Neural cell (in vitro differentiated cells): ENCODE results near the gene KCNIP3. TPM values are rescaled to one million over a fixed set of nuclear protein-coding genes. Genes with fewer than 3 reads are reported as not detected.

Source experiments
- H2AFZ ChIP-seq: fragments of 200-600, 300-800 bp; sonication (generic), shearing (Covaris generic); 2 replicates; pipeline ENCODE4 v1.6.0; 2014; ENCODE audit warnings: low read depth, mild to moderate bottlenecking, antibody characterized with exemption, low read length, moderate library complexity
- H3F3A ChIP-seq: fragments of 200-600 bp; shearing (Covaris generic); 2 replicates; pipeline ENCODE4 v1.6.1; 2016; ENCODE audit warnings: mild to moderate bottlenecking, moderate library complexity, mixed read lengths, antibody characterized with exemption, low read length; ENCODE audit not compliant: insufficient read depth, poor library complexity, severe bottlenecking
- H3K27ac ChIP-seq: fragments of 200-600, 300-800 bp; sonication (generic), shearing (Covaris generic); 2 replicates; pipeline ENCODE4 v1.5.1; 2014; ENCODE audit warnings: mild to moderate bottlenecking, low read length, moderate library complexity
- H3K27me3 ChIP-seq: fragments of 300-800, 200-600 bp; sonication (generic), shearing (Covaris generic); 2 replicates; pipeline ENCODE4 v1.6.0; 2014; ENCODE audit warnings: mild to moderate bottlenecking, low read depth, low read length, moderate library complexity; ENCODE audit not compliant: insufficient read depth
- H3K36me3 ChIP-seq: fragments of 300-800, 200-600 bp; sonication (generic), shearing (Covaris generic); 2 replicates; pipeline ENCODE4 v1.5.1; 2014; ENCODE audit warnings: mild to moderate bottlenecking, antibody characterized with exemption, low read length, moderate library complexity; ENCODE audit not compliant: insufficient read depth
- H3K4me2 ChIP-seq: fragments of 300-800, 200-600 bp; sonication (generic), shearing (Covaris generic); 2 replicates; pipeline ENCODE4 v1.6.0; 2014; ENCODE audit warnings: mild to moderate bottlenecking, low read length
- H3K4me3 ChIP-seq: fragments of 300-800, 200-600 bp; sonication (generic), shearing (Covaris generic); 2 replicates; pipeline ENCODE4 v1.5.1; 2014; ENCODE audit warnings: mild to moderate bottlenecking, low read length, moderate library complexity
- H3K79me2 ChIP-seq: fragments of 200-600 bp; shearing (Covaris generic); replicated peaks from 2 replicates; pipeline ENCODE4 v1.6.0; 2014; ENCODE audit warnings: mild to moderate bottlenecking, low read length, moderate library complexity; ENCODE audit not compliant: insufficient read depth
- H3K9ac ChIP-seq: fragments of 300-800, 200-600 bp; sonication (generic), shearing (Covaris generic); 2 replicates; pipeline ENCODE4 v1.6.1; 2016; ENCODE audit warnings: mild to moderate bottlenecking, low read length, mixed read lengths
- H3K9me2 ChIP-seq: fragments of 200-600 bp; shearing (Covaris generic); 2 replicates; pipeline ENCODE4 v1.6.1; 2016; ENCODE audit warnings: mild to moderate bottlenecking, low read length, mixed read lengths; ENCODE audit not compliant: insufficient read depth
- H3K9me3 ChIP-seq: fragments of 200-600, 300-800 bp; sonication (generic), shearing (Covaris generic); 2 replicates; pipeline ENCODE4 v1.6.1; 2016; ENCODE audit warnings: mild to moderate bottlenecking, mixed run types, low read length, moderate library complexity, mixed read lengths
- H4K20me1 ChIP-seq: fragments of 200-600 bp; shearing (Covaris generic); 2 replicates; pipeline ENCODE4 v1.6.1; 2016; ENCODE audit warnings: mild to moderate bottlenecking, mixed run types; ENCODE audit not compliant: insufficient read depth
- EP300 ChIP-seq: fragments of 450-650 bp; conservative IDR thresholded peaks from 2 replicates; pipeline ENCODE4 v1.6.1; 2014; ENCODE audit warnings: antibody characterized with exemption, mild to moderate bottlenecking, moderate library complexity; ENCODE audit not compliant: poor library complexity, severe bottlenecking
- EZH2 ChIP-seq: fragments of 200-600, 300-800 bp; shearing (Covaris generic), sonication (generic); IDR thresholded peaks from 2 replicates; pipeline ENCODE4 v1.6.1; 2014; ENCODE audit warnings: antibody characterized with exemption, low read length, borderline replicate concordance, mild to moderate bottlenecking; ENCODE audit not compliant: insufficient read depth, poor library complexity, severe bottlenecking
- MXI1 ChIP-seq: fragments of 450-650 bp; conservative IDR thresholded peaks from 2 replicates; pipeline ENCODE4 v1.6.1; 2014; ENCODE audit warnings: antibody characterized with exemption, mild to moderate bottlenecking; ENCODE audit not compliant: poor library complexity, severe bottlenecking
- POLR2AphosphoS5 ChIP-seq: IDR thresholded peaks from 2 replicates; pipeline ENCODE4 v1.6.1; 2012
- RAD21 ChIP-seq: fragments of 450-650 bp; conservative IDR thresholded peaks from 2 replicates; pipeline ENCODE4 v1.6.1; 2014; ENCODE audit warnings: antibody characterized with exemption, mild to moderate bottlenecking, moderate library complexity
- SMC3 ChIP-seq: fragments of 450-650 bp; conservative IDR thresholded peaks from 2 replicates; pipeline ENCODE4 v1.6.1; 2014; ENCODE audit warnings: antibody characterized with exemption, mild to moderate bottlenecking, moderate library complexity; ENCODE audit not compliant: poor library complexity
- TAF1 ChIP-seq: IDR thresholded peaks from 2 replicates; pipeline ENCODE4 v1.6.1; 2012; ENCODE audit warnings: low read depth
- polyA plus RNA-seq: library from polyadenylated mRNA; depleted of rRNA; stranded (reverse); fragments of >200 nt; gene quantifications from 2 replicates; pipeline ENCODE4 v1.2.3, GENCODE V29; 2014
- TF ChIP-seq, protein P1 (sequence below): fragments of 450-650 bp; IDR thresholded peaks from 2 replicates; pipeline ENCODE4 v1.5.1; 2014; ENCODE audit warnings: antibody characterized with exemption, mild to moderate bottlenecking, moderate library complexity; ENCODE audit not compliant: poor library complexity, severe bottlenecking
- TF ChIP-seq, protein P2 (sequence below): IDR thresholded peaks from 2 replicates; pipeline ENCODE4 v1.6.1; 2012; ENCODE audit warnings: borderline replicate concordance

The KCNIP3 gene
- polyA plus RNA-seq, 1 donor from 2014 or later: not detected

DNA sequence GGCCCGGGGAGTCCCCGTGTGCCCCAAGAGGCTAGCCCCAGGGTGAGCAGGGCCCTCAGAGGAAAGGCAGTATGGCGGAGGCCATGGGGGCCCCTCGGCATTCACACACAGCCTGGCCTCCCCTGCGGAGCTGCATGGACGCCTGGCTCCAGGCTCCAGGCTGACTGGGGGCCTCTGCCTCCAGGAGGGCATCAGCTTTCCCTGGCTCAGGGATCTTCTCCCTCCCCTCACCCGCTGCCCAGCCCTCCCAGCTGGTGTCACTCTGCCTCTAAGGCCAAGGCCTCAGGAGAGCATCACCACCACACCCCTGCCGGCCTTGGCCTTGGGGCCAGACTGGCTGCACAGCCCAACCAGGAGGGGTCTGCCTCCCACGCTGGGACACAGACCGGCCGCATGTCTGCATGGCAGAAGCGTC is 88.4 kb downstream of the KCNIP3 start:
- Histone ChIP-seq H3K27ac (no peak overlapping the region), H3K79me2 (no peaks in the 10 kb centered on the region), H3F3A (no peaks in the 10 kb centered on the region), H3K9me3 (no peaks in the 10 kb centered on the region), H3K27me3 (no peaks in the 10 kb centered on the region), H3K4me3 (no peak overlapping the region), H3K9ac (no peak overlapping the region), H3K9me2 (no peaks in the 10 kb centered on the region), H3K36me3 (no peaks in the 10 kb centered on the region), H3K4me2 (no peak overlapping the region), H4K20me1 (no peaks in the 10 kb centered on the region), H2AFZ (no peak overlapping the region)
- TF ChIP-seq POLR2AphosphoS5: no peak
- TF ChIP-seq, protein P1, sequence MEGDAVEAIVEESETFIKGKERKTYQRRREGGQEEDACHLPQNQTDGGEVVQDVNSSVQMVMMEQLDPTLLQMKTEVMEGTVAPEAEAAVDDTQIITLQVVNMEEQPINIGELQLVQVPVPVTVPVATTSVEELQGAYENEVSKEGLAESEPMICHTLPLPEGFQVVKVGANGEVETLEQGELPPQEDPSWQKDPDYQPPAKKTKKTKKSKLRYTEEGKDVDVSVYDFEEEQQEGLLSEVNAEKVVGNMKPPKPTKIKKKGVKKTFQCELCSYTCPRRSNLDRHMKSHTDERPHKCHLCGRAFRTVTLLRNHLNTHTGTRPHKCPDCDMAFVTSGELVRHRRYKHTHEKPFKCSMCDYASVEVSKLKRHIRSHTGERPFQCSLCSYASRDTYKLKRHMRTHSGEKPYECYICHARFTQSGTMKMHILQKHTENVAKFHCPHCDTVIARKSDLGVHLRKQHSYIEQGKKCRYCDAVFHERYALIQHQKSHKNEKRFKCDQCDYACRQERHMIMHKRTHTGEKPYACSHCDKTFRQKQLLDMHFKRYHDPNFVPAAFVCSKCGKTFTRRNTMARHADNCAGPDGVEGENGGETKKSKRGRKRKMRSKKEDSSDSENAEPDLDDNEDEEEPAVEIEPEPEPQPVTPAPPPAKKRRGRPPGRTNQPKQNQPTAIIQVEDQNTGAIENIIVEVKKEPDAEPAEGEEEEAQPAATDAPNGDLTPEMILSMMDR: no peak
- TF ChIP-seq MXI1: no peak
- TF ChIP-seq SMC3: no peak
- TF ChIP-seq RAD21: no peak
- no peak for TF ChIP-seq EZH2
- TF ChIP-seq EP300: no peak

DNA sequence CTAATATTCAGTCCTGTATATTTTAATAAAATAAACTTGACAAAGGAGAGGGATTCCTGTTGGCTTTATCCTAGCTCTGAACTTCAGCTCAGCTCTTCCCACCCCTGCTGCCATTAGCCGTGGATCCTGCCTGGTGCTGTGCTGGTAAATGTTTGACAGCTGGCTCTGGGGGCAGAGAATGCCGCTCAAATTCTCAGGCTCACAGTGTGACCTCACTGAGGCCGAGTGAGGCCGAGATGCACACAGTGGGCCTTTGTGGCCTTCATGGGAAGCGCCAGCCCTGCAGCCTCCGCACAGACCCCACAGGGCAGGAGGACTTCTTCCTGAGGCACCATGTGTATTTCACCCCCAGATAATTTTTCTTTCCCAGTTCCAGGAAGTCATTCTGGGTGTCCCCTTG is 88.9 kb downstream of the KCNIP3 start:
- no peaks in the 10 kb centered on the region for H4K20me1 ChIP-seq
- no peak overlapping the region for H3K4me3 ChIP-seq
- no peaks in the 10 kb centered on the region for H3F3A ChIP-seq
- H3K36me3 ChIP-seq: no peaks in the 10 kb centered on the region
- H3K9ac ChIP-seq: no peak overlapping the region
- no peak overlapping the region for H2AFZ ChIP-seq
- no peak overlapping the region for H3K4me2 ChIP-seq
- no peaks in the 10 kb centered on the region for H3K79me2 ChIP-seq
- no peak for TF ChIP-seq EZH2
- TF ChIP-seq SMC3: no peak
- TF ChIP-seq, protein P2, sequence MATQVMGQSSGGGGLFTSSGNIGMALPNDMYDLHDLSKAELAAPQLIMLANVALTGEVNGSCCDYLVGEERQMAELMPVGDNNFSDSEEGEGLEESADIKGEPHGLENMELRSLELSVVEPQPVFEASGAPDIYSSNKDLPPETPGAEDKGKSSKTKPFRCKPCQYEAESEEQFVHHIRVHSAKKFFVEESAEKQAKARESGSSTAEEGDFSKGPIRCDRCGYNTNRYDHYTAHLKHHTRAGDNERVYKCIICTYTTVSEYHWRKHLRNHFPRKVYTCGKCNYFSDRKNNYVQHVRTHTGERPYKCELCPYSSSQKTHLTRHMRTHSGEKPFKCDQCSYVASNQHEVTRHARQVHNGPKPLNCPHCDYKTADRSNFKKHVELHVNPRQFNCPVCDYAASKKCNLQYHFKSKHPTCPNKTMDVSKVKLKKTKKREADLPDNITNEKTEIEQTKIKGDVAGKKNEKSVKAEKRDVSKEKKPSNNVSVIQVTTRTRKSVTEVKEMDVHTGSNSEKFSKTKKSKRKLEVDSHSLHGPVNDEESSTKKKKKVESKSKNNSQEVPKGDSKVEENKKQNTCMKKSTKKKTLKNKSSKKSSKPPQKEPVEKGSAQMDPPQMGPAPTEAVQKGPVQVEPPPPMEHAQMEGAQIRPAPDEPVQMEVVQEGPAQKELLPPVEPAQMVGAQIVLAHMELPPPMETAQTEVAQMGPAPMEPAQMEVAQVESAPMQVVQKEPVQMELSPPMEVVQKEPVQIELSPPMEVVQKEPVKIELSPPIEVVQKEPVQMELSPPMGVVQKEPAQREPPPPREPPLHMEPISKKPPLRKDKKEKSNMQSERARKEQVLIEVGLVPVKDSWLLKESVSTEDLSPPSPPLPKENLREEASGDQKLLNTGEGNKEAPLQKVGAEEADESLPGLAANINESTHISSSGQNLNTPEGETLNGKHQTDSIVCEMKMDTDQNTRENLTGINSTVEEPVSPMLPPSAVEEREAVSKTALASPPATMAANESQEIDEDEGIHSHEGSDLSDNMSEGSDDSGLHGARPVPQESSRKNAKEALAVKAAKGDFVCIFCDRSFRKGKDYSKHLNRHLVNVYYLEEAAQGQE: no peak
- TF ChIP-seq, protein P1: no peak
- no peak for TF ChIP-seq EP300
- TF ChIP-seq TAF1: no peak
- no peak for TF ChIP-seq POLR2AphosphoS5
- no peak for TF ChIP-seq MXI1
- TF ChIP-seq RAD21: no peak
- H3K27me3 ChIP-seq: no peaks in the 10 kb centered on the region
- H3K27ac ChIP-seq: no peak overlapping the region
- no peaks in the 10 kb centered on the region for H3K9me2 ChIP-seq
- H3K9me3 ChIP-seq: no peaks in the 10 kb centered on the region
